HG02588 (cell line): Measurements from ENCODE around the gene GYS1.

Experiments
- ATAC-seq: cut with Tn5 transposase; IDR thresholded peaks from one replicate; pipeline ENCODE4 v1.9.1; 2021; ENCODE audit warnings: mild to moderate bottlenecking, moderate library complexity; ENCODE audit not compliant: unreplicated experiment

Gene GYS1

GRCh38 chr19:48991011-48991609, 2.0 kb downstream of the GYS1 start:
- ATAC-seq: no peak

GRCh38 chr19:48990400-48990799, 2.7 kb downstream of the GYS1 start:
- ATAC-seq: no peak

- ATAC-seq: no peak
Observed at GRCh38 chr19:48989701-48990291, 3.3 kb downstream of the GYS1 start.

GRCh38 chr19:48988860-48989259, 4.2 kb downstream of the GYS1 start:
- no peak for ATAC-seq

- no peak for ATAC-seq
Observed at GRCh38 chr19:48988286-48988685, 4.8 kb downstream of the GYS1 start.

GRCh38 chr19:48987323-48987722, 5.8 kb downstream of the GYS1 start:
- no peak for ATAC-seq

- ATAC-seq: no peak
Observed at GRCh38 chr19:48986211-48986610, 6.9 kb downstream of the GYS1 start.

GRCh38 chr19:48985711-48986110, 7.4 kb downstream of the GYS1 start:
- no peak for ATAC-seq

- no peak for ATAC-seq
Observed at GRCh38 chr19:48982280-48982679, 10.8 kb downstream of the GYS1 start.

- ATAC-seq: no peak
Observed at GRCh38 chr19:48977061-48977460, 16.0 kb downstream of the GYS1 start.

GRCh38 chr19:48975947-48976847, 16.9 kb downstream of the GYS1 start:
- no peak for ATAC-seq

GRCh38 chr19:48970923-48971395, 22.1 kb downstream of the GYS1 start:
- no peak for ATAC-seq

GRCh38 chr19:48970139-48970766, 22.9 kb downstream of the GYS1 start:
- ATAC-seq: no peak

- ATAC-seq: no peak
Observed at GRCh38 chr19:48969276-48970138, 23.6 kb downstream of the GYS1 start.

- ATAC-seq: no peak
Observed at GRCh38 chr19:48968813-48969218, 24.3 kb downstream of the GYS1 start.

- ATAC-seq: no peak
Observed at GRCh38 chr19:48968179-48968661, 24.9 kb downstream of the GYS1 start.

- ATAC-seq: no peak
Observed at GRCh38 chr19:48967346-48968178, 25.5 kb downstream of the GYS1 start.

GRCh38 chr19:48966541-48967345, 26.4 kb downstream of the GYS1 start:
- no peak for ATAC-seq
